Lower lobe of right lung (tissue), 2 donors: ENCODE measurements around the gene HMGN1. TPM values are rescaled to one million over a fixed set of nuclear protein-coding genes. Genes with fewer than 3 reads are reported as not detected.

Experiments
- ATAC-seq, 2 donors: fragments of 200-7000 bp; cut with Tn5 transposase; one replicate each; pipeline ENCODE4 v1.9.1; 2020 to 2022; ENCODE audit warnings: mild to moderate bottlenecking in 2 of 2, moderate library complexity in 2 of 2
- DNase-seq: peaks from one replicate; pipeline ENCODE4 v3.0.0-alpha.2; 2020
- H3K27ac ChIP-seq: fragments of 200-600 bp; one replicate; pipeline ENCODE4 v1.8.0; 2022
- H3K27me3 ChIP-seq: fragments of 200-600 bp; one replicate; pipeline ENCODE4 v1.8.0; 2022; ENCODE audit warnings: low read depth
- H3K36me3 ChIP-seq: fragments of 200-600 bp; one replicate; pipeline ENCODE4 v1.8.0; 2022; ENCODE audit warnings: mild to moderate bottlenecking
- H3K4me1 ChIP-seq: fragments of 200-600 bp; one replicate; pipeline ENCODE4 v1.8.0; 2022
- H3K4me3 ChIP-seq: fragments of 200-600 bp; one replicate; pipeline ENCODE4 v1.8.0; 2022; ENCODE audit warnings: mild to moderate bottlenecking
- H3K9me3 ChIP-seq: fragments of 200-600 bp; one replicate; pipeline ENCODE4 v1.8.0; 2022
- CTCF ChIP-seq: fragments of 200-600 bp; IDR thresholded peaks from one replicate; pipeline ENCODE4 v1.8.0; 2022; ENCODE audit warnings: antibody characterized with exemption, mild to moderate bottlenecking
- intact Hi-C: fragments of 100-400 bp; cut with DNase I; formaldehyde crosslinking; loops from one replicate; pipeline ENCODE4 v1.11.0; 2022
- total RNA-seq: library from RNA; stranded (reverse); fragmentation: NEBNext Ultra II Directional; extraction: Animal tissue kit (Norgen Biotek cat#: 25700); gene quantifications from one replicate; pipeline ENCODE4 v1.2.1, GENCODE V29; 2021
- donor health status: DM: no; HTN: yes; CAD: no; lungs with severe emphysema.

The HMGN1 gene
- total RNA-seq, 1 donor from 2014 or later, result 139 TPM

DNA sequence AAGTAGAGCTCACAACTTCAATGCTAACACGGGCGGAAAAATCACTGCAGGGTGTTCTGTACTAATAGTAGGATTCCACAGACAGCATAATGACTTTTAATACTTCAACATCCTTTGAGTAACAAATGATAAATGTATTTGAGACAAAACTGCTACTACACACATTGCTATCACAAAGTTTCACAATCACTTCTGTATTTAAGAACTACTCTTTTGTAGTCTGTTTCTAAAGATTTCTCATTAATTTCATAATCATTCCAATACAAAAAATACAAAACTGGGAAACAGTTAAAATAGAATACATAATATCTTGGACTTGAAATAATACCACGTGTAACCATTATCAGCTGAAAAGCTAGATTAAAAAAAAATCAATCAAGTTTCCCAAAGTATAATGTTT is 2.7 kb downstream of the HMGN1 start:
- peaks cover 28% of the 10 kb centered on the region for H3K36me3 ChIP-seq
- H3K4me3 ChIP-seq, result no peak overlapping the region
- intact Hi-C loops, result no loop called here
- DNase-seq (no peak), ATAC-seq (no peak)
- H3K27ac ChIP-seq, result no peak overlapping the region
- peaks cover 22% of the 10 kb centered on the region for H3K4me1 ChIP-seq
- no peaks in the 10 kb centered on the region for H3K27me3 ChIP-seq
- no peak for TF ChIP-seq CTCF
- no peaks in the 10 kb centered on the region for H3K9me3 ChIP-seq

GRCh38 chr21:39345440-39345839 is 3.4 kb downstream of the HMGN1 start:
- Histone ChIP-seq H3K36me3 (peaks cover 34% of the 10 kb centered on the region), H3K27ac (no peak overlapping the region), H3K9me3 (no peaks in the 10 kb centered on the region), H3K4me3 (no peak overlapping the region), H3K27me3 (no peaks in the 10 kb centered on the region), H3K4me1 (peaks cover 22% of the 10 kb centered on the region)
- DNase-seq (no peak), ATAC-seq (no peak)
- intact Hi-C loops, result no loop called here
- TF ChIP-seq CTCF, result no peak

GRCh38 chr21:39344848-39345247 is 4.0 kb downstream of the HMGN1 start:
- Histone ChIP-seq H3K4me1 (peaks cover 22% of the 10 kb centered on the region), H3K36me3 (peaks cover 34% of the 10 kb centered on the region), H3K9me3 (no peaks in the 10 kb centered on the region), H3K27ac (no peak overlapping the region), H3K27me3 (no peaks in the 10 kb centered on the region), H3K4me3 (no peak overlapping the region)
- intact Hi-C loops, result no loop called here
- DNase-seq (no peak), ATAC-seq (no peak)
- TF ChIP-seq CTCF, result no peak

DNA sequence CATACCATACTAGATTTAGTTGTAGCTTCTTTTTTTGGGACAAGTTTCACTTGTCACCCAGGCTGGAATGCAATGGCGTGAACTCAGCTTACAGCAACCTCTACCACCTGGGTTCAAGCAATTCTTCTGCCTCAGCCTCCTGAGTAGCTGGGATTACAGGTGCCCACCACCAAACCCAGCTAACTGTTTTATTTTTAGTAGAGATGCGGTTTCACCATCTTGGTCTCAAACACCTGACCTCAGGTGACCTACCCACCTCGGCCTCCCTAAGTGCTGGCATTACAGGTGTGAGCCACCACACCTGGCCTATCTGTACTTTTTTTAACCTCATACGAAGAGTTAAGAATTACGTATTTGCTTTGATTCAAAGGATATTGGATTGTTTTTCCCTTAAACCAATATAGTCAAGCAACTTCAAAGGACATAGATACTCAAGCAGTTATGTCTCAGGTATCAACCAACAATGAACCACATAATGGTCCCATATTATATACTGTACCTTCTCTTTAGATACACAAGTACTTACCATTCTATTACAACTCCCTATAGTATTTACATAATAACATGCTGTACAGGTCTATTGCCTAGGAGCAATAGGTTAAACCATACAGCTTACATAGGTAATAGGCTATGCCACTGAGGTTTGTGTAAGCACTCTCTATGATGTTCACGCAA is 7.5 kb downstream of the HMGN1 start:
- H3K4me3 ChIP-seq, result no peak overlapping the region
- DNase-seq (no peak), ATAC-seq (no peak)
- peaks cover 34% of the 10 kb centered on the region for H3K36me3 ChIP-seq
- intact Hi-C loops, result no loop called here
- H3K27me3 ChIP-seq, result no peaks in the 10 kb centered on the region
- no peak for TF ChIP-seq CTCF
- peaks cover 9% of the 10 kb centered on the region for H3K4me1 ChIP-seq
- H3K9me3 ChIP-seq, result no peaks in the 10 kb centered on the region
- no peak overlapping the region for H3K27ac ChIP-seq

DNA sequence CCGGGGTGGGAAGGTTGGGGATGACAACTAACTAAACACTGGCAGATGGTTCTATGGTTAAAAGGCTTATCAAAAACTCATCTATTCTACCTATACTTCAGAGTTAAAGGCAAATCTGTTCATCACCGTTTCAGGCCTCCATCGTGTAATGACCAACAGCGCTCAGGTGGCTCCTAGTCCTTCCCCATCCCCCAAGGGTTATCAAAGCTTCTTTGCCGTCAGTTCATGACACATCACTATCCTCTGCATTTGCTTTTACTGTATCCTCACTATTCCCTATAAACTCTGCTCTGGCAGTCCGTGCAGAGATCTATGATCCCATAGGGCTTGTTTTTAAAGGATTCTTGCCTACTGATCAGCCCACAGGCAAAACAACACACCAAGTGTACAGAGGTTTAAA is 8.2 kb downstream of the HMGN1 start:
- Histone ChIP-seq H3K27me3 (no peaks in the 10 kb centered on the region), H3K27ac (no peak overlapping the region), H3K9me3 (no peaks in the 10 kb centered on the region), H3K4me1 (peaks cover 2% of the 10 kb centered on the region), H3K36me3 (peaks cover 34% of the 10 kb centered on the region), H3K4me3 (no peak overlapping the region)
- no peak for ATAC-seq
- no peak for DNase-seq
- no peak for TF ChIP-seq CTCF
- intact Hi-C loops, result no loop called here

DNA sequence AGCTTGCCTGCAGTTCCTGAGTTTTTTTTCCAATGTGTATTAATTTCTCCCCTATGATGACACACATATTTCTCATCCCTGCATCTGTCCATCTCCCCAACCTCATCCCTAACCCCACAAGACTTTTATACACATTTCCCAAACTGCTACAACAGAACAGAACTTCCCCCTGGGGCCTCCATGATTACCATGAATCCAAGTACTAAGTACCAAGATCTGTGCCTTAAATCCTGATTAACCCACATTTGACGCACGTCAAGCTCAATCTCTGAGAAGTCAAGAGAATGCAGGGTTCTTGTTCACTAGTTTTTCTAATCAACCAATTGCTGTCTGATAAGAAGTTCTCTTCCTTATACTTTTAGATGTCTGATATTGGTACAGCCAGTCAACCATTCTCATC is 9.7 kb downstream of the HMGN1 start:
- no peak for DNase-seq
- Histone ChIP-seq H3K4me1 (no peaks in the 10 kb centered on the region), H3K36me3 (peaks cover 31% of the 10 kb centered on the region), H3K27ac (no peak overlapping the region), H3K9me3 (no peaks in the 10 kb centered on the region), H3K27me3 (no peaks in the 10 kb centered on the region), H3K4me3 (no peak overlapping the region)
- intact Hi-C loops, result no loop called here
- ATAC-seq, result no peak
- no peak for TF ChIP-seq CTCF
